Right ventricle myocardium inferior (tissue), 1 donor: ENCODE measurements around the gene LPIN1. TPM values are rescaled to one million over a fixed set of nuclear protein-coding genes. Genes with fewer than 3 reads are reported as not detected.

Source experiments
- ATAC-seq: fragments of 200-7000 bp; cut with Tn5 transposase; one replicate; pipeline ENCODE4 v1.9.1; 2020; ENCODE audit warnings: mild to moderate bottlenecking, moderate library complexity
- DNase-seq: peaks from one replicate; pipeline ENCODE4 v3.0.0; 2021; ENCODE audit errors: missing footprints
- intact Hi-C: fragments of 100-400 bp; cut with DNase I; formaldehyde crosslinking; loops from one replicate; pipeline ENCODE4 v1.11.0; 2022
- microRNA-seq: library from miRNA; unstranded; fragments of <30 nt; microRNA quantifications from one replicate; pipeline ENCODE4 v1.2.0, GENCODE V29; 2020
- total RNA-seq: library from RNA; stranded (reverse); fragmentation: NEBNext Ultra II Directional; extraction: Animal tissue kit (Norgen Biotek cat#: 25700); gene quantifications from one replicate; pipeline ENCODE4 v1.2.1, GENCODE V29; 2021
- donor health status: DM: no; HTN: yes; CAD: no; lungs with severe emphysema.

The LPIN1 gene
- total RNA-seq, 1 donor from 2014 or later: 64.6 TPM

GRCh38 chr2:11869391-11869991 lies 123.1 kb downstream of the LPIN1 start:
- intact Hi-C loops: loop anchor here (10.0 kb wide), 1 partner anchor 305 kb away; no protein-coding TSS in a partner anchor
- no peak for DNase-seq
- ATAC-seq: no peak

GRCh38 chr2:11870064-11870463 lies 123.6 kb downstream of the LPIN1 start:
- DNase-seq (no peak), ATAC-seq (no peak)
- intact Hi-C loops: no loop called here

GRCh38 chr2:11870584-11870983 lies 124.2 kb downstream of the LPIN1 start:
- intact Hi-C loops: no loop called here
- DNase-seq: no peak
- no peak for ATAC-seq

GRCh38 chr2:11871421-11871820 lies 125.0 kb downstream of the LPIN1 start:
- intact Hi-C loops: no loop called here
- DNase-seq: no peak
- no peak for ATAC-seq

GRCh38 chr2:11872247-11872947 lies 126.0 kb downstream of the LPIN1 start:
- ATAC-seq (no peak), DNase-seq (no peak)
- intact Hi-C loops: no loop called here

GRCh38 chr2:11872948-11873269 lies 126.5 kb downstream of the LPIN1 start:
- ATAC-seq: no peak
- DNase-seq: no peak
- intact Hi-C loops: no loop called here

- DNase-seq (no peak), ATAC-seq (no peak)
- intact Hi-C loops: no loop called here
Observed at GRCh38 chr2:11873356-11874154, 127.1 kb downstream of the LPIN1 start.

GRCh38 chr2:11874861-11875260 lies 128.4 kb downstream of the LPIN1 start:
- DNase-seq: no peak
- intact Hi-C loops: no loop called here
- no peak for ATAC-seq

- no peak for DNase-seq
- intact Hi-C loops: no loop called here
Observed at GRCh38 chr2:11875481-11875880, 129.0 kb downstream of the LPIN1 start.

GRCh38 chr2:11876436-11876835 lies 130.0 kb downstream of the LPIN1 start:
- intact Hi-C loops: no loop called here
- DNase-seq (no peak), ATAC-seq (no peak)

More at GRCh38 chr2:11875481-11875880, 129.0 kb downstream of the LPIN1 start:
- ATAC-seq: no peak

- DNase-seq: no peak
- intact Hi-C loops: no loop called here
- ATAC-seq: no peak
Observed at GRCh38 chr2:11876889-11877288, 130.5 kb downstream of the LPIN1 start.

Small RNA genes within 50 kb of the gene (microRNA-seq; reads per million reads assigned to microRNA genes)
- gene MIR4262 (not detected), gene MIR548S (not detected)

Other genes starting within 250 kb of the LPIN1 start
- gene GREB1, start 212.6 kb upstream of the LPIN1 start, total RNA-seq: 11.4 TPM
- gene NTSR2, start 76.4 kb upstream of the LPIN1 start, total RNA-seq: not detected